GM19023 (cell line): ENCODE results near the gene APEX2.
"Not testable (repeated sequence)": the region's sequence is repeated elsewhere in the genome, so short reads cannot be mapped to it uniquely, and the experiment has no call there.

Experiments
- ATAC-seq: cut with Tn5 transposase; IDR thresholded peaks from one replicate; pipeline ENCODE4 v1.9.1; 2021; ENCODE audit warnings: mild to moderate bottlenecking, moderate library complexity; ENCODE audit not compliant: unreplicated experiment

Gene APEX2, protein sequence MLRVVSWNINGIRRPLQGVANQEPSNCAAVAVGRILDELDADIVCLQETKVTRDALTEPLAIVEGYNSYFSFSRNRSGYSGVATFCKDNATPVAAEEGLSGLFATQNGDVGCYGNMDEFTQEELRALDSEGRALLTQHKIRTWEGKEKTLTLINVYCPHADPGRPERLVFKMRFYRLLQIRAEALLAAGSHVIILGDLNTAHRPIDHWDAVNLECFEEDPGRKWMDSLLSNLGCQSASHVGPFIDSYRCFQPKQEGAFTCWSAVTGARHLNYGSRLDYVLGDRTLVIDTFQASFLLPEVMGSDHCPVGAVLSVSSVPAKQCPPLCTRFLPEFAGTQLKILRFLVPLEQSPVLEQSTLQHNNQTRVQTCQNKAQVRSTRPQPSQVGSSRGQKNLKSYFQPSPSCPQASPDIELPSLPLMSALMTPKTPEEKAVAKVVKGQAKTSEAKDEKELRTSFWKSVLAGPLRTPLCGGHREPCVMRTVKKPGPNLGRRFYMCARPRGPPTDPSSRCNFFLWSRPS

DNA sequence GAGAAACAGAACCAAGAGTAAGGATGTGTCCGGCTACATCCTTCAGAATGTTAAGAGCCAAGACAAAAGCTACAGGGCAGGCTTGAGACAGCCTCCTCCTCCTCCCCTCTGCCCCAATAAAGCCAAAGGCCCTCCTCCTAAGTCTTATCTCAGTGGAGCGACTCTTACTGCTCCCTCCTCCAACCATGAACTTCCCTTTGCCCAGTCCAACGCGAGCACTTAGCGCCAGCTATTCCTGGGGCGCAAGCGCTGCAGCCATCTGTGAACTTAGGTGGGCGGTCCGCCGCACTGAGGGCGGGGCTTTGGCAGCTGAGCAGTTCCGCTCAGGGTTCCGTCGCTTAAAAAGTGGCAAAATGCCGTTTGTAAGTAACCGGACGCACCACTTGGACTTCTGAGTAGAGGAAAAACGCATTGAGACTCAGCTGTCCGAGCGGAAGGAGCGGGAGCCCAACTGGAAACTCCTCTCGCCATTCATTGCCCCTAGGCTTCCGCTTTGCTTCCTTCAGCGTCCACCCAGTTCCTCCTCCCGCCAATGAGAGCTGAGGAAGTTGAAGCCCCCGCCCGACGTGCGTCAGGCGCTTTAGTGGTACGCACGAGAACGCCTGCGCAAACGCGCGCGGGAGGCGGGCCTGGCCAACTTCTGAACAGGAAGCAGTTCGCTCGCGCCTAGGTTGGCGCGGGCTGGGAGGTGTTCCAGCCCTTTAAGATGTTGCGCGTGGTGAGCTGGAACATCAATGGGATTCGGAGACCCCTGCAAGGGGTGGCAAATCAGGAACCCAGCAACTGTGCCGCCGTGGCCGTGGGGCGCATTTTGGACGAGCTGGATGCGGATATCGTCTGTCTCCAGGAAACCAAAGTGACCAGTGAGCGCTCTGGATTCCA is at the start of gene APEX2:
TSS of gene APEX2 (plus strand) at position 647 of the 882 bp plus-strand sequence. CDS start at position 707, 60 bp downstream.
- ATAC-seq: peak; percentile 93

DNA sequence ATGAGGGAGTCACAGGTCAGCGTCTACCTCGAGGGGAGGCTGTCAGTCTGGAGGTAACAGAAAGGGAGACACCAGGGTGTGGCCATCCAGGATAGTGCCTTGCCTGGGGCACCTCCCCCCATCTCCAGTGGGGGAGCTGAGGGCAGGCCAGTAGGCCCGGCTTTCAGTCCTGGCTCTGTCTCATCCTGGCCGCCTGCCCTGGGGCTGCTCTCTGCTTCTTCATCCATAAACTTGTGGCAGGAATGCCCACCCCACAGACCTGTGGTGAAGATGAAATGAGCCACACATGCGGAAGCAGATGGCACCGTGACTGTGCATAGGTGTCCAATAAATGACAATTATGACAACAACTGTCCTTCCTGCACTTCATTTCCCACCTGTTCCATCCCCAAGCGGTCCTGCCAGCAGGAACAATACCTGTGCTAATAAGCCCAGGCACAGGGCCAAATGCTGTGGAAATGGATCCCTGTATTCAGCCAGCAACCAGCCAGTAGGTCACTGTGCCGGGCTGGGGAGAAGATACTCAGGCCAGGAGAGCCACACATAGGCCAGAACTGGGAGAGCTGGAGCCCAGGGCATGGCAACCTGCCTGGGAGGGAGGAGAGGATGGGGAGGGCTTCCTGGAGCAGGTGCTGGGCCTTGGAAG is 49.3 kb upstream of the APEX2 start:
- no peak for ATAC-seq

GRCh38 chrX:54961750-54962149 is 38.4 kb upstream of the APEX2 start:
- ATAC-seq: no peak

DNA sequence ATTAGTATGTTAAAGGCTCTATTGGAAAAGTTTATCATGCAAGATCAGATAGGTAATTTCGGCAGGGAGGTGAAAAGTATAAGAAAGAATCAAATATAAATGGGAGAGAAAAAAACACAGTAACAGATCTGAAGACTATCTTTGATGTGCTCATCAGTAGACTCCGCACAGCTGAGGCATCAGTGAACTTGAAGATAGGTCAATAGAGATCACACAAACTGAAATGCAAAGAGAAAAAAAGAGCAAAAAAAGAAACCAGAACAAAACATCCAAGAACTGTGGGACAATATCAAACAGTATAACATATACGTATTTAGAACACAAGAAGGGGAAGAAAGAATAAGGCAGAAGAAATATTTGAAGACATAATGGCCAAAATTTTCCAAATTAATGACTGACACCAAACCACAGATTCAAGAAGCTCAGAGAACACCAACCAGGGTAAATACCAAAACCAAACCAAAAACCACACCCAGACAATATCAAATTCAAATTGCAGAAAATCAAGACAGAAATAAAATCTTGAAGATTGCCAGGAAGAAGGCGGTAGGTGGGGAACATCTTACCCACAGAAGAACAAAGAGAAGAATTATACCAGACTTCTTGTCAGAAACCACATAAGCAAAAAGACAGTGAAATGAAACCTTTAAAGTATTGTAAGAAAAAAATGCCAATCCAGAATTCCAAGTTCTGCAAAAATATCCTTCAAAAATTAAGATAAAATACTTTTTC is 35.2 kb upstream of the APEX2 start:
- ATAC-seq: no peak

GRCh38 chrX:54977387-54977786 is 22.8 kb upstream of the APEX2 start:
- no peak for ATAC-seq

DNA sequence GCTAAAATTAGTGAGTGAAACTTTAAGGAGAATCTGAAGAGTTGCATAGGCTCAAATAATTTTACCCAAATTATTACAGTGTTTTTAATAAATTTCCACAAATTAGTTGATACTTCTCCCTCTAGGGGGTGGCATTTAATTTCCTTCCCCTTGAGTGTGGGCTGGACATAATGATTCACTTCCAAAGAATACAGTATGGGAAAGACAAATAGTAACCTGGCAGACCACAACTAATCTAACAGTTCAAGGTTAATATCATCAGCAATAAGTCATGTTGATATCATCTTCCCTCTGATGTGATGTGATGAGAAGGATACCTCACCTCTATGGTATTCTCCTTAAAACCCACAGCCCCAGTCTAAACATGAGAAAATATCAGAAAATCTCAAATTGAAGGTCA is 21.7 kb upstream of the APEX2 start:
- no peak for ATAC-seq

DNA sequence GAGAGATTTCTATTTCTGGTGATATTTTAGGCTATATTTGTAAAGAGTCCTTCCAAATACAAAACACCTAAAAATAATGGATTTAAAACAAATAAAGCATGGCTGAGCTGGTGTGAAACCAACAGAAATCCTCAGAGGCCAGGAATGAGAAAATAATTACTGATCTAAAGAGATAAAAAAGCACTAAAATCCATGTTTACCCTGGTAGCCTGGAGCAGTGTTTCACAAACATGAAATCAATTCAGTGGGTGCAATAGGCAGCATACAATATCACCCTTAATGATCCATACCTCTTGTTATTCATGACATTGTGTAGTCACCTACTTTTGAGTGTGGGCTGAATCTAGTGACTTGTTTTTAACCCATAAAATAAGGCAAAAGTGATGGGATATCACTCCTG is 20.7 kb upstream of the APEX2 start:
- no peak for ATAC-seq

GRCh38 chrX:54980334-54980733 is 19.8 kb upstream of the APEX2 start:
- no peak for ATAC-seq

GRCh38 chrX:54983306-54983705 is 16.9 kb upstream of the APEX2 start:
- not testable (repeated sequence) for ATAC-seq

DNA sequence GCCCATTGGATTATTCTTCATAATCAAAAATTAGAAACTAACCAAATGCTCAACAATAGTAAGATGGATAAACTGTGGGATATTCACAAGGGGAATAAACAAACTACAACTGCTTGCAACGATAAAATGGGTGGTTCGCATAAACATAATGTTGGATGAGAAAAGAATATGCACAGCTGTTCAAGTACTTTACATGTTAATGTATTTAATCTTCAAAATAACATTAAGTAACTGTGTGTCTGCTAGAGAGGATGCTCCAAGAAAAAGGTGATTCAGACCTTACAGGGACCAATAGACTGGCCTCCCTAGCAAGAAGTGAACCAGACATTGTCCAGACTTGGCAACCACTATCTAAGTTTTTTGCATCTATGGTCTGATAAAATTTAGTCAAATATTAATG is 8.5 kb upstream of the APEX2 start:
- ATAC-seq: no peak

DNA sequence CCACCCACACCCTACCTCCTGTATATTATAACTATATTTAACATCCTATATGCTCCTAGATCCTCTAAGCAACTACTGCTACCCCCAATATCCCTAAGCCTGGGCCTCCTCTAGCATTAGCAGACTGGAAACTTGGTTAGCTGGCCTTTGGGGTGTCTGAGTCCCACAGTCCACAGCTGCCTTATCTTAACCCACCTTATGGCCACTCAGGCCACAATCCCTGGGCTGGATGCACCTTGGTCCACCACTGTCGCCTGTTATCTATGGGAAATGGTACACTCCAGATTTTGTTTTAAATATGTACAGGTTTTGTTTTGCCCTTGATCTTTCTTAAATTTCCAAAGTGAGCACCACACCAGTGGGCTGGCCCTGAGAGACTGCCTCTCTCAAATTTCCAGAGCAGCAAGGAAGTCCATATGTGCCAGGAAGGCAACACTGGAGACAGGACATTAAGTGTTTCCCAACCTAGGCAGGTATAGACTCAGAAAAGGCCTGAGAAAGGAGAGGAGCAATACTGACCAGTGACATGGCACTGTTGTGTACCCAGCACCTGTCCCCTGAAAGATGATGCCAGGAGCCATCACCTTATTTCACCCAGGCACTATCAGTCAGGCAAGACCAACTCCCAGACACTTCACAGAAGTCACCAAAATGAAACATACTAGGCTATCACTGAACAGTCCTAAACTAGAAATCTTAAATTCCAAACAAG is 7.1 kb upstream of the APEX2 start:
- no peak for ATAC-seq

DNA sequence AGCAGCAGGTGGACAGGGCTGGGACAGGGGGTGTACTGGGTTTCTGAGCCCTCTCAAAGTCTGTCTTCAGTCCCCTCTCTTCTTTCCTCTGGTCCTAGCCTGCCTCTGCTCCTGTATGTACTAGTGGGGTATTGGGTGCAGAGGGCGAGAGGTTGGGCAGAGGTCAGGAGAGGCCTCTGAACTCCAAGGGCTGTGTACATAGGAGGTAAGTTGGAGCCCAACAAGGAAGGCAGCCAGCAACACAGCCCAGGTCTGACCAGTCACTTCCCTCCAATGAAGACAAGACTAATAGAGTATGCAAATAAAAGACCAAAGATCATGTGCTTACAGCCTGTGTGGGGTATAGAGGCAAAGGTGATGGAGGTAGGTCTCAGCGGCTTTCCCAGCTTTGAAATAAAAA is 6.1 kb upstream of the APEX2 start, which contains the start of gene PFKFB1:
TSS of gene PFKFB1 (minus strand) at position 90 of the 400 bp plus-strand sequence. CDS start 181 bp downstream, outside the sequence.
- no peak for ATAC-seq

DNA sequence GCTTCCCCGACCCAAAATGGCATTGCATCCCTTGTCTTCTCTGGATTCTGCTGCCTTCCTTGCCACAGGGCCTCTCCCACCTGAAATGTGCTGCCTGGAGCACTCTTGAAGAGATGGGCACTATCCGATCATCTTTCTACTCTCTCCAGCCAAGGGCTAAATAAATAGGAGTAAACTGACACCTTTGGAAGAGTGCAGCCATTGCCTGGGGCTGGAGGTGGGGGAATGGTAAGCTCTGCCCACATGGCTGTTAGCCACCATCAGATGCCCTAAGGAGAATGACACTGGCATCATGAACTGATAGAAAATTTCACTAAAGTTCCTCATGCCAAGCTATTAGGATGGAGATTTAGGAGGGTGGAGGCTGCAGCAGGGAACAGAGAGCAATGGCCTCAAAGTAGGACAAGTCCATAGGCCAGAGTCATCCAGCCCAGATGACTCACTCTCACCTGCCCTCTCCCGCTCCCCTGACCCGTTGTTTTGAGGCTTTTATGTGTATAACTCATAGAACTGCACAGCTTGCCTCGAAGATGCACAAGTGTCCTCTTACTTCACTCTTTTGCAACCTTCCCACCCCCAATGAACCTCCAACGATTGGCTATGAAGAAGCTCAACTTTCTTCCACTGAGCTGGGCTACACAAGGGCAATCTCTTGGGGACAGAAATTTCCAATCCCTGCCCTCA is 5.4 kb upstream of the APEX2 start:
- ATAC-seq: no peak

- ATAC-seq: no peak
Observed at GRCh38 chrX:54995621-54996020, 4.5 kb upstream of the APEX2 start.

- ATAC-seq: no peak
Observed at GRCh38 chrX:55004231-55004630, 4.1 kb downstream of the APEX2 start.

DNA sequence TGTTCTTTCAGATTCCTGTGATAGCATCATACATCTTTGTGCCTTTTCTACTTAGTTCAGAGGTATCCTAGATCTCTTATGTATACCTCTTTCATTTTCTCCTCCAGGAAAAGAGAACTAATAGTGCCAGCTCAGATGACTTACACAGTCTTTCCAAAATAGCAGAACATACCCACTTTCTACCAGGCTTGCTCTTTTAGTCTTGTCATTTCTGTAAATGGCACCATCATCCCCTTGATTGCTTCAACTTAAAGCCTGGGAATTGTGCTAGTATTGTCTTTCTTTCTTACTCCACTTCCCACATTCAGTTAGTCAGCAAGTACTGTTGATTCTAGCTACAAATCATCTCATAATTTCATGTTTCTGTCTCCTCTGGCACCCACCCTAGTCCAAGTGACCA is 5.1 kb downstream of the APEX2 start:
- no peak for ATAC-seq

DNA sequence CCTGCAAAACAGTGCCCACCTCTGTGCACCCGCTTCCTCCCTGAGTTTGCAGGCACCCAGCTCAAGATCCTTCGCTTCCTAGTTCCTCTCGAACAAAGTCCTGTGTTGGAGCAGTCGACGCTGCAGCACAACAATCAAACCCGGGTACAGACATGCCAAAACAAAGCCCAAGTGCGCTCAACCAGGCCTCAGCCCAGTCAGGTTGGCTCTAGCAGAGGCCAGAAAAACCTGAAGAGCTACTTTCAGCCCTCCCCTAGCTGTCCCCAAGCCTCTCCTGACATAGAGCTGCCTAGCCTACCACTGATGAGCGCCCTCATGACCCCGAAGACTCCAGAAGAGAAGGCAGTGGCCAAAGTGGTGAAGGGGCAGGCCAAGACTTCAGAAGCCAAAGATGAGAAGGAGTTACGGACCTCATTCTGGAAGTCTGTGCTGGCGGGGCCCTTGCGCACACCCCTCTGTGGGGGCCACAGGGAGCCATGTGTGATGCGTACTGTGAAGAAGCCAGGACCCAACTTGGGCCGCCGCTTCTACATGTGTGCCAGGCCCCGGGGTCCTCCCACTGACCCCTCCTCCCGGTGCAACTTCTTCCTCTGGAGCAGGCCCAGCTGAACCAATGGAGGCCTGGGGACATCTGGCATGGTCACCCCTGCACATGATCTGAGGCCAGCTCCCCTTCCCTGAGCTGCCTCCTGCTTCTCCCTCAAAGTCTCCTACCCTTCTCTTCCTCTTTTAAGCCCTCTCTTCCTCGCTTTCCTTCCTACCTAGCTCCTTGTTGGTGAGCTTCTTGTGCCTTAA is 6.9 kb downstream of the APEX2 start:
- no peak for ATAC-seq

DNA sequence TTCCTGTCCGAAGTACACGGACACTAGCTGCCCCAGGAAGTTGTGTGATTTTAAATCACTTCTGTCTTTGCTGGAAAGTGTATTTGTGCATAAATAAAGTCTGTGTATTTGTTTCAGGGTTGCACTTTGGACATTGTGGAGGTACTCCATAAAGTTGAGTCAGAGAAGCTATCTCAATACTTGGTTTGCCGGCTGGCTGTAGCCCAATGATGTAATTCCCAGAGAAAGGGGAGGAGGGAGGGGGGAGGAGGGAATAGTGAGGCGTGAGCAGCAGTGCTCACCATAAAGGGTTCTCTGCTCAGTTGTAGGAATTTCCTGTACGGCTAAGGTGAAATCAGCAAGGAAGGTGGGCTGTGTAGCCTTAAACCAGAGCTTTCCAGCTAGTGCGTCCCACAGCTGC is 7.5 kb downstream of the APEX2 start:
- no peak for ATAC-seq
